AG08396 (cell line): ENCODE measurements around the gene DROSHA.

Experiments
- DNase-seq: peaks from one replicate; pipeline ENCODE4 v3.0.0; 2012; ENCODE audit warnings: low spot score, mixed read lengths

The DROSHA gene

GRCh38 chr5:31516802-31517201 is 15.1 kb downstream of the DROSHA start:
- no peak for DNase-seq

DNA sequence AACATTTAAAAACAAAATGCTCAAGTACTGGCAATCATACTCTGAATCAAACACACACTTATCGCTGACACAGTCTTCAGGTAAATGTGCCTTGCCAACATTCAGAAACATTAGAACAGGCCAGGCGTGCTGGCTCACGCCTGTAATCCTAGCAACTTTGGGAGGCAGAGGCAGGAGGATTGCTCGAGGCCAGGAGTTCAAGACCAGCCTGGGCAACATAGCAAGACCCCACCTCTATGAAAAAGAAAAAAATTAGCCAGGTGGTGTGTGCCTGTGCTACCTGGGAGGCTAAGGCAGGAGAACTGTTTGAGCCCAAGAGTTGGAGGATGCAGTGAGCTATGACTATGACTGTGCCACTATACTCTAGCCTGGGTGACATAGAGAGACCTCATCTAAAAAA is 20.6 kb downstream of the DROSHA start:
- DNase-seq, result no peak

DNA sequence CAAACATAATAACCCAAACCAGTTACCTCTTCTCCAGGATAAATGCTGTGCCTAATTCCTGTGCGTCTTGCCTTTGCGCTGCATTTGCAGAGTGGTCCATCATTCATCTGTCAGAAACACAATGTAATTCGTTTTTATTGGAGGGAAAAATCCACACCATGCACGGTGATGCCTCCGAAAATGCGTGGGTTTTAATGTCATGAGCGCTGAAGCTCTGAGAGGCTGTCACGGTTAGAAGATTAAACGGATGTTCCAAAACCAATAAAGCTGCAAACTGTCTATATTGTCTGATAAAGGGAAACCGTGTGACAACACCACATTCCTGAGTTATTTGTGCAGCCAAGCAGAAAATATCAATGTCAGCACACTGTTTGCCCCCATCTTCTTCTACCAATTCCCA is 27.4 kb downstream of the DROSHA start:
- no peak for DNase-seq

DNA sequence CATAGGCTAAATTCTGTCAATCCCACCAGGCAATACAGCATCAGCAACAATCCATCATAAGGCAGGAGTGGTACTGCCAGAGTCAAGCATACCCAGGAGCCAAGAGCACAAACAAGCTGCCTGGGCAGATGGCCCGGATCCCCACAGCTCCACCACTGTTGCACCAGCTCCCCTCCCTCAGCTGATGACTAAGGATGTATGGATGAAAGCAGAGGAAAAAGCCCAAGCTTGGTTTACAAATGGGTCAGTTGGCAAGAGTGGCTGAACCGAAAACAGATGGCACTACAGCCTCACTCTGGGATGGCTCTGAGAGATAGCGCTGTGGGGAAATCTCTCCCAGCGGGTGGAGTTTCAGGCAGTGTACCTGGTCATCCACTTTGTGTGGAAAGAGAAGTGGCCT is 29.4 kb downstream of the DROSHA start:
- no peak for DNase-seq

DNA sequence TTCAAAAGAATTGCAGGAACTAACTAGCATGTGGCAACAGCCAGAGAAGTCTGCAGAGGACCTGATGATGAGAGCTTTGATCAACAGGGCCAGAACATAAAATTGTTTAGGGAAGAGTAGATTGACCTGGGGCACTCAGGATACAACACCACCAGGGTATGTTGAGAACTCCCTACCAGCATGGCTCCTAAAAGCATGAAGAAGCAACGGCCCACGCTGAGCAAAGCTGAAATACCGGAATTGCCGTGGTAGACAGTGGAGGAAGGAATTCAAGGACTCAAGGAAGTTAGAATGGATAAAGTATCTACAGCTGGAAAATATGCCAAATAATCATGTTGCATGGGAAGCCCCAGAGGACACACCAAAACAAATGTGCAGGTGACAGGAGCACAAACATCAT is 31.6 kb downstream of the DROSHA start:
- DNase-seq, result no peak

DNA sequence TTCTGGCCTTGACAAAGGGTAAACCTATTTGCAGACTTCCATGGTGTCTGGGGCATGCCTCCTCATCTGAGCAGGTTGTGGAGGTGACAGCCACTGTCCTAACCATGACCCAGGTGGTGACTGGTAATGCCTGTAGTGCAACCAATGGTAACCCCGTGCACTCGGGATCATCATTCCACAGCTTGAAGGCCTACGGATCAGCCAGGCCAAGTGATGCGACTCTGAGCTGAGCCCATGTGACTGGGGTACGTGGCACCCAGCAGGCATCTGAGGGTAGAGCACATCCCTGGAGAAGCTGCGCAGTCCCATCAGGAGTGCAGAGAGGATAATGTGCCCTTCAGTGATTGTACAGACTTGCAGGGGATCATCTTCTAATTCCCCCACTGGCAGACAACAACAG is 35.0 kb downstream of the DROSHA start:
- no peak for DNase-seq

DNA sequence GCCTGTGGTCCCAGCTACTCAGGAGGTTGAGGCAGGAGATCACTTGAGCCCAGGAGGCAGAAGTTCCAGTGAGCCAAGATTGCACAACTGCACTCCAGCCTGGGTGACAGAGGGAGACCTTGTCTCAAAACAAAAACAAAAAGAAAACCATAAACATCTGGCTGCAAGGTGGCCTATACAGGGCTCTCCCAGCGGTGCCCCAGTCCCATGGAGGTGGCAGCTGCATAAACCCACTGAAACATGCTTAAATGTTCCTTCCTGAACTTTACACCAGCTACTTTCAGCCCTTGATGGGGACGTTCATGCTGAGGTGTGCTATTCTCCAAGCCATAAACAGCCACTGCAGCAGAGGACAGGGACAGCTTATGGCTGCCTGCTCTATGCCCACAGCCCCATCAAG is 35.6 kb downstream of the DROSHA start:
- DNase-seq, result no peak

DNA sequence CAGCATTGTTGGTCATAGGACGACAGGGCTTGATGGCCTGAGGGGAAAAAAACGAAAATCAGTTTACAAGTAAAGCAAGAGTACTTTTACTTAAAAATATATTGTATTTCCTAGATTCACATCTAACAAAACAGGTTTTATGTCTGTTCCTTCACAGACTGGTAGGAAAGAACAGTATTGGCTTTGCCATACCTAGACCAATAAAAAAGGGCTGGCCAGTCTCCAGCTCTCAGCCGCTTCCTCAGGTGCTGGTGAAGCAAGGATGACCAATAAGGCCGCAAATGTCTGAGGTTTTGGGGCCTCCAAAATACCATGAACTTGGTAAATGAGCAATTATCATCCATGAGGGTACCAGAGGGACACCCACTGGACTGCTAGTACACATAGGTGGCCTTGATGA is 36.6 kb downstream of the DROSHA start:
- DNase-seq, result no peak

- peak; percentile 24 for DNase-seq
Measured at GRCh38 chr5:31492869-31493268, 39.0 kb downstream of the DROSHA start.

- DNase-seq, result no peak
Measured at GRCh38 chr5:31487506-31487905, 44.4 kb downstream of the DROSHA start.

GRCh38 chr5:31486441-31486840 is 45.5 kb downstream of the DROSHA start:
- no peak for DNase-seq

- DNase-seq, result no peak
Measured at GRCh38 chr5:31485376-31486207, 46.3 kb downstream of the DROSHA start.

DNA sequence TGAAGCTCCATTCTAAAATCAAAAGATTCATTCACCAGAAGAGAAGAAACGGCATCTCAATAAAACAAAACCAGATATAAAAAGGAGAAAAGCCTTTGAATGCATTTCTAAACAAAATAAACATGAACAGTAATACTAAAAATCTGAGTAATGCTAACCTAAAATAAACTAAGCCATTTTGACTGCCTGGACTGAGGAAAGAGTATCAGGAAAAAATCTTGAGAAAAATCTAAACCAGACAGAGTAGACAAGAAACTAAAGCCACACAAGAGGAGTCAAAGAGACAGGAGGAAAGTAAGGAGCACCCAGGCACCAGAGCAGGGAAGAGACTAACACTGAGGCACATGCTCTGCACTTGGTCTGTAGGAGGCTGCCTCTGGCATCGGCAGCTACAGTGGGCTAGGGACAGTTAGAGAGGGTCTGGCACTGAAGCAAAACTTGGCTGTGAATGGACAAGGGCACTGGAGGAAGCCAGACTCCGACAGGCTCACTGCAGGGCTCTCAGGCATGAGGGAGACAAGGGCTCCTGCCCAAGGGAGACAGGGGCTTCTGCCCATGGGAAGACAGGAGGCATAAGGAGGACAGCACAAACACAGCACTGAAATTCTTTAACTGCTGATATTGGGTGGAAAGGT is 50.2 kb downstream of the DROSHA start:
- DNase-seq, result peak; percentile 12

DNA sequence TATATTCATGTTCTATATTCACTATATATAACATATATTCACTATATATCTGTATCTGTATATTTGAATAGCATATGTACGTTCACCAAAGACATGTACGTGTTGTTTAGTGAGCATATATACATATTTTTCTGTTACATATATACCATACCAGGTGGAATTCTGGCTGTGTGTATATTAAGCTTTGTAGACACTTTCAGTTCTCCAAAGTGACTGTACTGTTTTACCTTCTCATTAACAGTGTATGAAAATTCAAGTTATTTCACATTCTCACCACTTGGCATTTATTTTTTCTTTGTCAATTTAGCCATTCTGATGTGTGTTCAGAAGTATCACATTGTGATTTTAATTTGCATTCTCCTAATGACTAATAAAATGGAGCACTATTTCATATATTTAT is 52.2 kb downstream of the DROSHA start:
- DNase-seq, result no peak

GRCh38 chr5:31478901-31479300 is 53.0 kb downstream of the DROSHA start:
- DNase-seq, result no peak

- DNase-seq, result no peak
Measured at GRCh38 chr5:31477971-31478370, 53.9 kb downstream of the DROSHA start.

DNA sequence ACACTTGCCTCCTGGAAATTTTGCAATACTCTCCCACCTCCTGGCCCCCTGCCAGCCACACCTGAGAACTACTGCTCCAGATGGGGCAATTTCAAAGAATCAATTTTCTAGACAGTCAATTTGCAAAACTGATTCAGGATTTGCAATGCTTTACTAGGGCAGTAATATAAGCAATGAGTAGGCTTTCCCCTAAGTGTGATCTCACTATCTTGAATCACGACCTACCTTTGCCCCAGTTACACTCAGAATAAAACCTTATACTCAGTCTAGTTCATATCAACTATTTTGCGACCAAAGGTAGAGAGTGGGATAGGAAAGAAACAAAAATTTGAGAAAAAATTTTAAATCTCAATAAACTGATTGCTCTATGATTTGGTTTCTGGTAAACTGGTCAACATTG is 54.4 kb downstream of the DROSHA start:
- DNase-seq, result no peak

DNA sequence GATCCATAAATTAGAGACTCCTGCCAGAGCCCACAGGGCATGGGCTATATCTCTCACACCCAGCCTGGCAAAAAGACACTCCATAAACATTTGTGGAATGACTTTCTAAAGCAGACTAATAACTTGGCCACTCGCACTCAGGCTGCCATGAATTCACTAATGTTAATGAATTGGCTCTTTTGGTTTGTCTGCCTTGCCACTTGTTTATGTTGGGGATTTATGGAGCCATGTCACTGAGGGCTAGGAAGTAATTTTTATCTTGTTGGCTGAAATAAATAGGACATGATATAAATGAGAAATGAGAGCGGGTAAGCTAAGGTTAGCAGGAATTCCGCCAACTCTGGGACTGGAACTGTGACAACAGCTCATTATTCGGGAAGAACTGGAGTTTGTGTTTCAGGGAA is 55.2 kb downstream of the DROSHA start:
- DNase-seq, result no peak

DNA sequence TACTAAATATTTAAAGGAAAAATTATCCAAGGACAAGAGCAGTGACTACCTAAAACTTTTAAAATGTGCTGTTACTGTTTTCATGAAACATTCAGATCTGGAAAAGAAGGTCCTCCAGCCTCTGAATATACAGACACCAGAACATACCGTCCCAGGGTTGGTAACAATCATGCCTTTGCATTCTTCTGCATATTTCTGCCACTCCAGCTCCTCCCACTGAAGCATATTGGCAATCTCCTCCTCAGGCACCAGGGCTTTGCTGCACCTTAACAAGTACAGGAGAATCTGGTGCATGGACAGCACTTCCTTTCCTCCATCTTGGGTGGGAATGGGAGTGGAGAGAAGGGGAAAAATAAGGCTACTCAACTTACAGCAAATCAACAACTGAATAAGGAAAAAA is 60.0 kb downstream of the DROSHA start:
- DNase-seq, result no peak

DNA sequence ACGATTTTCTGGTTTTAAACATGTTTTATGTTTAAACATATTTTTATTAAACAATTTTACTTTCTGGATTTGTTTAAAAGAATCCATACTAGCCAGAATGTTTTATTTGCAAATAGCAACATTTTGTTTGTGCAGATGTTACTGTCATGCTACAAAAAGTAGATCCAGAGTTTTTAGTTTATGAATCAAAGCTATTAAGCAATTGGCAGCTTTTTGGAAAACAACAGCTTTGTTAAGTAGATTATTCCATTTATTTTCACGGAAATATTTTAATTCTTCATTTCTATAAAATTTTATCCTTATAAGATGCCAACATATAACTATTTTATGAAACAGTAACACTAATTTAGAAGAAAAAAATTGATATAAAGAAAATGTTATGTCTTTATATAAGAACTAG is 60.9 kb downstream of the DROSHA start:
- DNase-seq, result no peak

- DNase-seq, result peak; percentile 36
Measured at GRCh38 chr5:31470608-31471007, 61.3 kb downstream of the DROSHA start.

DNA sequence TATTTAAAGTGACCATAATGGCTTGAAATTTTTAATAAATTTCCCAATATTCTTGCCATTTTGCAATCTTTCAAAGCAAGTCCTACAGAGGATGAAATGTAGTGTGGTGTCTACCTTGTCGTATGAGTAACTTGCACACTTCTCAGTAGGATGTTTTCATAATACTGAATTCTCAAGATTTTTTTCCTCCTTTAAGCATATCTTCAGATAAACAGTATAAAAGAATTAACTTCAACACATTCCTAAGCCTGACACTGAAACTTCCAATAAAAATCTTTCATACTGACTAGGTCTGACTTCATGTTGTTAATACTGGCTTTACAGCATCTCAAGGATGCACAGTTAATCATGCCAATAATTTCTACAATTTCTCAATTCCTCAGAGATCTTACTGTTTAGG is 62.0 kb downstream of the DROSHA start:
- DNase-seq, result no peak

DNA sequence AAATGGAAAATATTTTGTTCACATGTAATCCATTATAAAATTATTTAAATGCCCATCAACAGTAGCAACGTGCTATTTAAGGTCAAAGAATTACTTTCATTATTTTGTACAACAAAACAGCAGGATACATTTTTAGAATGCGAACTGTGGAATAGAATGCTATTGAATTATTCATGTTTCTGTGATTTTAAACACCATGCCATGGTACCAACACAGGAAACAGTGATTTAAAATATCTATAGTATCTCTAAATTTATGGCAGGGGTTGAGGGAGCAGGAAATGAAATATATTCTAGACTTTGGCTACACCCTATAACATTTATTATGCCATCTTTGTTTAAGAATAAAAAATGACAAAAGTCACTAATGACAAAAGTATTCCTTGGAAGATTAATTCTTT is 62.4 kb downstream of the DROSHA start:
- DNase-seq, result no peak

DNA sequence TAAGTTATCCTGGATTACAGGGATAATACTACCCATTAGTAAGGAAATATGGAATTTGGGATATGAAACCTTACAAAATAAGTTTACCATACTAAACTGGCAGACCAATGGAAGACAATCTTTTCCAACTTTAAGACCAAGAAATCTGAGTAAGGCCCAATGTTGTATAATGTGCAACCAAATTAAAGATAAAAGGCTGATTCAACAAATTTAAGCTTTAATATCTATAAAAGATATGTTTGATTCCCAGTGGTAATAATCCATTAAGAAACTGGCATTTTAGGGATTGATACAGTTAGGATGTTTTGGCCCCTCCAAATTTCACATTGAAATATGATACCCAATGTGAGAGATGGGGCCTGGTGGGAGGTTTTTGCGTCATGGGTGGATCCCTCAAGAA is 66.6 kb downstream of the DROSHA start:
- DNase-seq, result no peak
